Heart left ventricle (tissue), 16 donors: ENCODE data around the gene BDH1. TPM values are rescaled to one million over a fixed set of nuclear protein-coding genes. Genes with fewer than 3 reads are reported as not detected.
"Not testable (repeated sequence)": the region's sequence is repeated elsewhere in the genome, so short reads cannot be mapped to it uniquely, and the experiment has no call there.

Experiments used
- ATAC-seq, 4 donors: fragments of 200-7000 bp; cut with Tn5 transposase; one replicate each; pipeline ENCODE4 v1.9.1; 2020 to 2022; ENCODE audit warnings: moderate library complexity in 4 of 4, mild to moderate bottlenecking in 3 of 4, moderate number of reproducible peaks in 1 of 4
- DNase-seq, 5 donors: peaks; one replicate each; pipeline ENCODE4 v3.0.0-alpha.2; 2020
- H3K27ac ChIP-seq, 12 donors: fragments of 200-600 bp; sonication (generic) in 4 of 12; one replicate each; pipeline versions ENCODE4 v1.5.0 to v1.8.0; 2016 to 2022; ENCODE audit warnings: mild to moderate bottlenecking in 2 of 12
- H3K27me3 ChIP-seq, 9 donors: fragments of 200-600 bp; sonication (generic) in 2 of 9; one replicate each; pipeline versions ENCODE4 v1.5.1 to v1.8.0; 2016 to 2022; ENCODE audit warnings: mild to moderate bottlenecking in 3 of 9
- H3K36me3 ChIP-seq, 9 donors: fragments of 200-600 bp; sonication (generic) in 2 of 9; one replicate each; pipeline versions ENCODE4 v1.5.0 to v1.8.0; 2018 to 2022; ENCODE audit warnings: mild to moderate bottlenecking in 2 of 9
- H3K4me1 ChIP-seq, 12 donors: fragments of 200-600 bp; sonication (generic) in 4 of 12; one replicate each; pipeline versions ENCODE4 v1.5.0 to v1.8.0; 2016 to 2022; ENCODE audit warnings: mild to moderate bottlenecking in 3 of 12
- H3K4me3 ChIP-seq, 12 donors: fragments of 200-600 bp; sonication (generic) in 4 of 12; one replicate each; pipeline versions ENCODE4 v1.5.0 to v1.8.0; 2017 to 2022; ENCODE audit warnings: mild to moderate bottlenecking in 9 of 12, moderate library complexity in 4 of 12
- H3K9me3 ChIP-seq, 12 donors: fragments of 200-600 bp; sonication (generic) in 4 of 12; one replicate each; pipeline versions ENCODE4 v1.5.0 to v1.8.0; 2016 to 2022; ENCODE audit warnings: mild to moderate bottlenecking in 1 of 12
- CTCF ChIP-seq, 12 donors: fragments of 200-600 bp; sonication (generic) in 4 of 12; IDR thresholded peaks; one replicate each; pipeline versions ENCODE4 v1.5.0 to v1.8.0; 2018 to 2022; ENCODE audit warnings: antibody characterized with exemption in 12 of 12, mild to moderate bottlenecking in 5 of 12
- POLR2A ChIP-seq, 2 donors: fragments of 450-650 bp; IDR thresholded peaks; one replicate each; pipeline ENCODE4 v1.6.1; 2017; ENCODE audit warnings: antibody characterized with exemption in 2 of 2, mild to moderate bottlenecking in 2 of 2, moderate library complexity in 2 of 2
- WGBS, 4 donors: extraction: QIAGEN DNeasy Blood & Tissue Kit in 2 of 4; methylation state at CpG; one replicate each; pipeline versions ENCODE4 v1.1.5 to v1.1.7; 2013 to 2018; 5-methylcytosine and 5-hydroxymethylcytosine counted together
- intact Hi-C, 10 donors: fragments of 100-400 bp; cut with DNase I; formaldehyde crosslinking; loops; one replicate each; pipeline versions ENCODE4 v1.11.1 to v1.14.2; 2022
- polyA plus RNA-seq, 2 donors: library from polyadenylated mRNA; stranded (reverse); fragments of 200-250 nt; gene quantifications; one replicate each; pipeline ENCODE4 v1.2.3, GENCODE V29; 2013
- total RNA-seq, 9 donors: library from RNA; depleted of rRNA in 2 of 9; stranded (reverse); fragments of >200 nt in 2 of 9; fragmentation: NEBNext Ultra II Directional in 3 of 9; extraction: Animal tissue kit (Norgen Biotek cat#: 25700) in 3 of 9; gene quantifications; one replicate each; pipeline versions ENCODE4 v1.1.0 to v1.2.4, GENCODE V29; 2016 to 2023
- donor health status: ischemic (EF 13 %, LVEDD 7.1; RV severe dilation, severe dysfunction).
- donor health status: healthy with polysubstance abuse.
- donor health status: DM: no; HTN: yes; CAD: no.
- donor health status: DM: no; HTN: no; CAD: no.
- donor health status: ischemic (EF 25% LVEDD 6.9; RV normal size, moderate dysfunction).
- donor health status: ischemic (EF 25% LVEDD 5.7; RV mildly dilated, moderate dysfunction).
- donor health status: healthy.
- donor health status: DM: yes; HTN: yes; CAD: no.
- donor health status: ischemic (EF 35%, LVEDD 5.7; RV mildly dilated, moderate dysfunction).
- donor health status: nonischemic (EF 11% LVEDD 7.7; RV severe dilation, severe dysfunction).
- donor health status: DM: yes; HTN: yes; CAD: no.
- donor health status: PGD.
- donor health status: ischemic (EF 29% LVEDD 5.4; RV normal size, mild dysfunction).
- donor health status: nonischemic (EF 23%, LVEDD 6.1; RV moderate dilation, normal function).

Gene BDH1
- total and polyA plus RNA-seq, 11 donors: 19.5 to 114 (median 72.3) TPM

- intact Hi-C loops: no loop called here
- peaks cover 0 to 6% (median 0%) of the 10 kb centered on the region in 9 donors for H3K27me3 ChIP-seq
- DNase-seq (no peak), ATAC-seq (no peak)
- TF ChIP-seq POLR2A (IDR thresholded peaks at IDR 0.05) (no peak), CTCF (IDR thresholded peaks at IDR 0.05) (no peak)
- H3K9me3 ChIP-seq: no peaks in the 10 kb centered on the region
- no peak overlapping the region for H3K4me3 ChIP-seq
- H3K27ac ChIP-seq: no peak overlapping the region
- peaks cover 0 to 5% (median 0%) of the 10 kb centered on the region in 12 donors for H3K4me1 ChIP-seq
- 88 to 90% (median 89%) methylated on average over 4 of the region's 4 CpGs for WGBS, 4 donors
- no peaks in the 10 kb centered on the region for H3K36me3 ChIP-seq
Observed at GRCh38 chr3:197482001-197482400, 73.8 kb downstream of the BDH1 start.

GRCh38 chr3:197480320-197480719, 75.4 kb downstream of the BDH1 start:
- WGBS, 4 donors: 93 to 97% (median 96%) methylated on average over 3 of the region's 3 CpGs
- Histone ChIP-seq H3K27ac (no peak overlapping the region), H3K36me3 (no peaks in the 10 kb centered on the region), H3K4me3 (no peak overlapping the region), H3K4me1 (peaks cover 0 to 5% (median 0%) of the 10 kb centered on the region in 12 donors), H3K9me3 (no peaks in the 10 kb centered on the region), H3K27me3 (peaks cover 0 to 6% (median 0%) of the 10 kb centered on the region in 9 donors)
- intact Hi-C loops: no loop called here
- ATAC-seq: no peak
- DNase-seq: no peak
- TF ChIP-seq POLR2A (IDR thresholded peaks at IDR 0.05) (no peak), CTCF (IDR thresholded peaks at IDR 0.05) (no peak)

GRCh38 chr3:197478746-197479668, 76.8 kb downstream of the BDH1 start:
- intact Hi-C loops: no loop called here
- Histone ChIP-seq H3K4me1 (peaks cover 0 to 5% (median 0%) of the 10 kb centered on the region in 12 donors), H3K36me3 (no peaks in the 10 kb centered on the region), H3K27me3 (peaks cover 0 to 6% (median 0%) of the 10 kb centered on the region in 9 donors), H3K27ac (peak overlapping the region in 2 of 12 donors; percentile 0 to 2), H3K9me3 (no peaks in the 10 kb centered on the region), H3K4me3 (no peak overlapping the region)
- DNase-seq (peak in 1 of 5 donors; percentile 44), ATAC-seq (peak in 2 of 4 donors; percentile 42 to 68)
- TF ChIP-seq POLR2A (IDR thresholded peaks at IDR 0.05): no peak
- TF ChIP-seq CTCF (IDR thresholded peaks at IDR 0.05): no peak
- 59 to 75% (median 67%) methylated on average over 10 to 11 of the region's 11 CpGs for WGBS, 4 donors

GRCh38 chr3:197477816-197478215, 78.0 kb downstream of the BDH1 start:
- ATAC-seq, H3K4me1 ChIP-seq, H3K27me3 ChIP-seq, H3K36me3 ChIP-seq, intact Hi-C loops, H3K27ac ChIP-seq, H3K9me3 ChIP-seq, H3K4me3 ChIP-seq: not testable (repeated sequence)
- peak in 1 of 5 donors; percentile 38 for DNase-seq
- WGBS, 4 donors: 79 to 89% (median 87%) methylated on average over 7 of the region's 7 CpGs
